GM19238 (cell line): ENCODE data around the gene CHID1.
A peak's percentile ranks its signal among the peaks of the same experiment; 100 is the strongest.

Experiments
- DNase-seq: peaks from one replicate; pipeline ENCODE4 v3.0.0; 2011; ENCODE audit warnings: low spot score; ENCODE audit not compliant: insufficient read length

The CHID1 gene

DNA sequence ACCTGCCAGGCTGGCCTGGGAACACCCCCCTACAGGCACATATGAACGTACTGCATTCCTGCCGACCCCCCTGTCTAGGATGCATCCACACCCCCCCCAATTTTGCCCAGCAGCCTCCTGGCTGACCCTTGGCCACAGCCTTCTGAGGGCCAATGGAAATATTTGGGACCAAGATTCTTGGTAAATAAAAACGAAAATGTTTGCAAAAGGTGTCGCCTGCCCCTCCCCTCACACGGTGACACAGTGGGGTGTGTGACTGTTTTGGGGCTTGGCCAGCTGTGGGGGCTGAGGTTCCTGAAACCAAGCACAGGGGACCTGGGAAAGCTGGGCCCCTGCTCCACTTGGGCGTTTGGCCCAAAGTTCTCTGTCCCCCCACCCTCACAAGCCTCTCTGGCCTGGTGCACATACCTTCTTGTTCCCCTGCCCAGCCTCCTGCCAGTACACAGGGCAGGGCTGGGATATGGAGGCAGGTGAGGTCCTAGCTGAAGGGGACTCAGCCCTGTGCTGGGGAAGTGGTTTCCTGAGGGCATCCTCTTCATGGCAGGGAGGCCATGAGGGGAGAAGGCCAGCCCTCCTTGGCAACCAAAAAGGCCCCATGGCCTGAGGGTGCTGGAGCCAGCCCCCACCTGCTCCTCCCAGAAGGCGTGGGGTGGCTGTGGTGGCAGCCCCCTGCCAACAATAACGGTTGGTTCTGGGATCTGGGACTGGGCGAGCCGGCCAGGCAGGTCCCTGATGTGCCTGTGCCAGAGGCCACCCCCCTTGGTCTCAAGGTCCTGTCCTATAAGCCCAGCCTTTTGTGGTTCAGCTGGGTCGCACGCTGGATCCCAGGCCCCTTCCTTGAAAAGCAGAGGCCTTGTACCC, 85.0 kb downstream of the CHID1 start:
- no peak for DNase-seq

DNA sequence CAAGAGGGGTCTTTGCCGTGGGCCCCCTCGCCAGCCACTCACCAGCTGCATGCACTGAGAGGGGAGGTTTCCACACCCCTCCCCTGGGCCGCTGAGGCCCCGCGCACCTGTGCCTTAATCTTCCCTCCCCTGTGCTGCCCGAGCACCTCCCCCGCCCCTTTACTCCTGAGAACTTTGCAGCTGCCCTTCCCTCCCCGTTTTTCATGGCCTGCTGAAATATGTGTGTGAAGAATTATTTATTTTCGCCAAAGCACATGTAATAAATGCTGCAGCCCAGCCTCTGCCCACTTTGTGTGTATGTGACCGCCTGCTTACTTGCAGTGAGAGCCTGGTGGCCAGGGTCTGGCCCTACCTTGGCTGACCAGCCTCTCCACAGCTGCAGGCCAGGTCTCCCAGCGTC, 85.7 kb downstream of the CHID1 start:
- no peak for DNase-seq

DNA sequence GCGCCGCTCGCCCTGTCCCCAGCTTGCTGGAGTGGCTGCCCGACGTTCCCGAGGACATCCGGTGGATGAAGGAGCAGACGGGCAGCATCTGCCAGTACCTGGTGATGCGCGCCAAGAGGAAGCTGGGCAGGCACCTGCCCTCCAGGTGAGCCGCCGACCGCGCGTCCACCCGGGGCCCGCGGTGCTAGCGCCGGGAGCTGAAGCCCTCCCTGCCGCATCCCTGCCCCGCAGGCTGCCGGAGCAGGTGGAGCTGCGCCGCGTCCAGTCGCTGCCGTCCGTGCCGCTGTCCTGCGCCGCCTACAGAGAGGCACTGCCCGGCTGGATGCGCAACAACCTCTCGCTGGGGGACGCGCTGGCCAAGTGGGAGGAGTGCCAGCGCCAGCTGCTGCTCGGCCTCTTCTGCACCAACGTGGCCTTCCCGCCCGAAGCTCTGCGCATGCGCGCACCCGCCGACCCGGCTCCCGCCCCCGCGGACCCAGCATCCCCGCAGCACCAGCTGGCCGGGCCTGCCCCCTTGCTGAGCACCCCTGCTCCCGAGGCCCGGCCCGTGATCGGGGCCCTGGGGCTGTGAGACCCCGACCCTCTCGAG, 86.2 kb downstream of the CHID1 start:
- DNase-seq = no peak

DNA sequence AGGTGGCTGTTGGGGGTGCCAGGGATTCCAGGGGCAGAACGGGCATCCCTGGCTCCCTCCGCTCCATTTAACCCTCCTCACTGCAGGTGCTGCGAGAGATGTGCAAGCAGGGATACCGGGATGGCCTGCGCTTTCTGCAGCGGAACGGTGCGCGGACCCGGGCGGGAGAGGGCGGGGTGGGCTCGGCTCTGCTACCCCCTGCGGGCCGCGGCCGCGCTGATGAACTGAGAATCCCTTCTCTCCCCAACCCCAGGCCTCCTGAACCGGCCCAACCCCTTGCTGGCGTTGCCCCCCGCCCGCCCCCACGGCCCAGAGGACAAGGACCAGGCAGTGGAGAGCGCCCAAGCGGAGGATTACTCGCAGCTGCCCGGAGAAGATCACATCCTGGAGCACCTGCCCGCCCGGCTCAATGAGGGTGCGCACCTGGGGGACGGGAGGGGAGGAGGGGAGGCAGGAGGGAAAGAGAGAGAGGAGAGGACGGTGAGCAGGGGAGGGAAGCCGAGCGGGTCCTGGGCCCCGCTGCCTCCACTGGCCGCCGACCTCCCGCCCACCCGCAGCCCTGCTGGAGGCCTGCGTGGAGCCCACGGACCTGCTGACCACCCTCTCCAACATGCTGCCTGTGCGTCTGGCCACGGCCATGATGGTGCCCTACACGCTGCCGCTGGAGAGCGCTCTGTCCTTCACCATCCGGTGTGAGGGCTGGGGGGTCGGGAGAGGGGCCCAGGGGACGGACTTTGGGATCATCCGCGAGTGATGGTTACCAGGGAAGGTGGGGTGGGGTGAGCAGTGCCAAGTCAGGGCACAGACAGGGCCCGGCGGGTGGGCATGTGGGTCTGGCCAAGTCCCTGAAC, 86.9 kb downstream of the CHID1 start:
- no peak for DNase-seq

DNA sequence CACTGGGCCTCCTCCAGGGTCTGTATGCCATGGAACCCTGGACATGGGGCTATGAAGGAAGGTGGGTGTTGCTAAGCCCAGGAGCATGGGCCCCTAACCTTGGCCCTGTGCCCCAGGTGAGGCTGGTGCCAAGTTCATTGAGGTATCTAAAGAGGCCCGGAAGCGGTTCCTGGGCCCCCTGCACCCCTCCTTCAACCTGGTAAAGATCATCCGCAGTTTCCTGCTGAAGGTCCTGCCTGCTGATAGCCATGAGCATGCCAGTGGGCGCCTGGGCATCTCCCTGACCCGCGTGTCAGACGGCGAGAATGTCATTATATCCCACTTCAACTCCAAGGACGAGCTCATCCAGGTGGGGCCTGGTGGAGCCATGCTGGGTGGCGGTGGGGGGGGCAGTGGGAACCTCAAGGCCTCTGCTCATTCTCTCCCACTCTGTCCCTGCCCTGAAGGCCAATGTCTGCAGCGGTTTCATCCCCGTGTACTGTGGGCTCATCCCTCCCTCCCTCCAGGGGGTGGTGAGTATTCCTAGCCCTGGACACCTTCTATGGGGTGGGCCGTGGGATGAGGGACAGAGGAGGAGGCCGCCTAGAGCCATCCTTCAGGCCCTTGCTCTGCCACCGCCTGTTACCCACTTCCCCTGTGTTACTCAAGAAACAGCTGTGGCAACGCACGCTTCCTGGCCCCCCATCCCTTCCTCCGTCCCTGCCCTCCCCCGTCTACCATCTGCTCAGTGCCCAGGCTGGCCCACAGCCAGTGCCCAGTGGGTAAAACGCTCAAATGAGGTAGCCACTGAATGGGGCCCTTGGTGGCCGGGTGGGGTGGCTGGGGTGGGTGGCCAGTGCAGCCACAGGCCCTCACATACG, 88.9 kb downstream of the CHID1 start:
- DNase-seq = no peak

DNA sequence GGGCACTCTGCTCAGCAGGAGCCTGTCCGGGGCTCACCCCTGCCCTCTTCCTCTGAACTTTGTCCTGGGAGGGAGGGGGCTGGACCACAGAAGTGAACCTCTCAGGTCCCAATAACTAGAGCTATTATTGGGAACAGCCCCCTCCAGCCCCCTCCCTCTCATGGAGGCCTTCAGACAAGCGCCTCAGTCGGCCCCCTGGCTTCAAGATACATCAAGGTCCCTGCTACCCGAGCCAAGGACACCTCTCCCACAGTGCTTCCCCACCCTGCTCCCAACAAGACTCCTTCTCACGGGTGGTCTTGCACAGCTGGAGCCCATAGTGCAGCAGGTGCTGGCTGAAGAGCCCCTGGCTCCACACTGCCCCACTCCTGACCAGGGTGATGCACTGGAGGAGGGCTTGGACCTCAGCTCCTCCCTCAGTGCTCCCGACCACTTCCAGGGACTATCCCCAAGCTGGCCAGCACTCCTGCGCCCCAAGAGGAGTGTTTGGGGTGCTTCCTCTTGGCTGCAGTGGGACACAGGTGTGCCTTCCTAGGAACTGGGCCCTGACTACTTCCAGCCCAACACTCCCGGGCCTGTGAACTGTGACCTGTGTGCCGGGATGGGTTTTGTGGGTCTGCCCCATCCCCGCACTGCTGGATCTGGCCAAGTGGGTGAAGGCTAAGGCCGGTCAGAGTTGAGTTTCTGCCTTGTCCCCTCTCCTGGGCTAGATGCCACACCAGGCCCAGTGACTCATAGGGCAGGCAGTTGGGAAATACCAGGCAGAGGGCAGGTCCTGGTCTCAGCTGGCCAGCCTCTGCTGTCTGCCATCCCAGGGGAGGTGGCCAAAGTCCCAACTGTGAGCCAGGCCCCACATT, 89.7 kb downstream of the CHID1 start:
- DNase-seq = no peak

DNA sequence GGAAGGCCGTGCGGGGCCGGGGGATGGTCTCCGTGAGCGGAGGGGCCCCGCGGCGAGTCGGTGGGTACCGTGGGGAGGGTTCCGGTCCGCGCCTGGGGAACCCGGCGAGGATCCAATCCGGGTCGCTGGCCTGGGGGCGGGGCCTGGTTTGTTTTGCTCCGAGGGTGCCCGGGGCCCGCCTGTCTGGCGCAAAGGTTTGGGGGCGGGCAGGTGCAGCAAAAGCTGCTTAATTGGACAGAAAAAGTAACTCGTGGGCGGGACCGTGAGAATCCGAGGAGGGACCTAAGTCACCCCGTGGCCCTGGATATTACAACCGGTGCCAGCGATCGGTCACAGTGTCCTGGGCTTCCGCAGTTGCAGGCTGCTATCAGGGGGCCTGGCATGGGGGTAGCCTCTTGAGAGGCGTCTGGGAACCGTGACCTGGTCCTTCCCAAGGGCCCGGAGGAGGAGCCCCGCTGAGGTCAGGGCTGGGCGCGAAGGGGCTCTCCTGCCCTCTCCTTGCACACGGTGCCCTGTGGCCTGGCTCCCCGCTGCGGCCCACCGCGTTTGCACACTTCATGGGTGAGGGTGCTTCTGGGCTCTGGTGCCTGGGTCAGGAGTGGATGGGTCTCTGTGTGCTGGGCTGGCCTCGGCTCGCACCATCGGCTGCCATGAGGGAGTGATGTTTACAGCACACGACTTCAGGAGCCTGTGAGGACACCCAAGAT, 90.5 kb downstream of the CHID1 start:
- DNase-seq = peak; percentile 96

DNA sequence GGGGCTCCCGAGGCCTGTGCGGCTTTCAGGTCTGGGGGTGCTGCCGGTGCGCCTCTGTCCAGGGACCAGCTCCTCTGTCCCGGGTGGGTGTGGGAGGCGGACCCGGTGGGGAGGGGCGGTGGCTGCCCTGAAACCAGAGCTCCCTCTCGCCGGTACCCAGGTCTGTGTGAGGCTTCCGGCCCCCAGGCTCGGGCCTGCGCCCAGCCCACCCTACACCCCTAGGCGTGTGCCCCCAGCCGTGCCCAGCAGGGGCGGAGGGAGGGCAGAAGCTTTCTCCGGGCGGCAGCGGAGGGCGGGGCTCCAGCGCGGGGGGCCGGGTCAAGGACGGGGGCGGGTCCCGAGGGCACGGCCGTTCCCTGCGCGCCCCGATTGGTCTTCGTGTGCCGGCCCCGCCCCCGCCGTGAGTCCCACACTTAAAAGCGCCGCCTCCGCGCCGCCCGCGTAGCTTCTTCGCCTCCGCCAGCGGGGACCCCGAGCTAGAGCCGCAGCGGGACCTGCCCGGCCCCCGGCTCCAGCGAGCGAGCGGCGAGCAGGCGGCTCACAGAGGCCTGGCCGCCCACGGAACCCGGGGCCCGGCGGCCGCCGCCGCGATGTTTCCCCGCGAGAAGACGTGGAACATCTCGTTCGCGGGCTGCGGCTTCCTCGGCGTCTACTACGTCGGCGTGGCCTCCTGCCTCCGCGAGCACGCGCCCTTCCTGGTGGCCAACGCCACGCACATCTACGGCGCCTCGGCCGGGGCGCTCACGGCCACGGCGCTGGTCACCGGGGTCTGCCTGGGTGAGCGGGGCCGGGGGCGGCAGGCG, 91.3 kb downstream of the CHID1 start:
- DNase-seq = peak; percentile 95

DNA sequence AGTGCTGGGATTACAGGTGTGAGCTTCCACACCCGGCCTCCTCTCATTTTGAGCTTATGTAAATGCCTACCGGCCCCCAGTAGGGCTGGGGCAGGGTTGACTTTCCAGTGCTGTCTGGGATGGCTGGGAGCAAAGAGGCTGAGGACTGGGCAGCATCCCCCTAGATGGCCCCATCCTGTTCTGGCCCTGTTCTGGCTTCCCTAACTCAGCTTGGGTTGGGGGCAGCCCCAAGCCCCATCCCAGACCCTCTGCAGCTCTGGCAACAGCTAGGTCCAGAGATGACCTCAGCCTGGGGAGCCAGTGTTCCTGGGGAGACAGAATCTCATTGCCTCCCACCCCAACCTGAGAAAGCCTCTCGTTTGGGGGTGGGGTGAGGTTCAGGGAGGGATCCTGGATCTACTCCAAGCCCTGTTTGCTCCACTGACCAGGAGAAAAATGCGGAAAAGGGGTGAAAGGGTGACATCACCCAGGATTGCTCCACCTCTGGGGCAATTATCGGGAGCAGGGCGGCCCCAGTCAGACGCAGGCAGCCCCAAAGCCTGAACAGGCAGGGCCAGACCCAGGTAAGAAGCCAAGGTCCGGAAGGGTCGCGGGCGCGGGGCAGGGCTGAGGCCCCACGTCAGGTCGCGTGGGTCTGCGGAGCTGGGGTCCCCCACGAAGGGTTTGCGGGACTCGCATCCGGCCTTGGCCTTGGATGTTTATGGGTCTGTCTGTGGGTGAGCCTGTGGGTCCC, 92.0 kb downstream of the CHID1 start, which contains the start of gene PNPLA2:
Gene PNPLA2 (plus strand): TSS at position 519 of the 733 bp plus-strand sequence. CDS start 805 bp downstream, outside the sequence.
- no peak for DNase-seq
